Endothelial cell of umbilical vein (primary cell): ENCODE results near the gene ZNF618. TPM values are rescaled to one million over a fixed set of nuclear protein-coding genes. Genes with fewer than 3 reads are reported as not detected.

Experiments used
- BruUV-seq: library from RNA; stranded (reverse); fragments of 400-500 nt; replicated peaks from 2 replicates; lab custom pipeline; 2021; lab: Mats Ljungman, UMichigan
- CTCF ChIA-PET: fragments of 300-600, 350-600 bp; sonication (Branson Sonifier 250); formaldehyde crosslinking; loops from one replicate; lab custom pipeline; 2021; ENCODE audit warnings: antibody characterized with exemption, inconsistent platforms; lab: Charles Lee
- POLR2A ChIA-PET: fragments of 300-600, 350-600 bp; sonication (Branson Sonifier 250); formaldehyde crosslinking; loops from one replicate; lab custom pipeline; 2021; ENCODE audit warnings: antibody characterized with exemption, inconsistent platforms; lab: Charles Lee
- DNase-seq: peaks from one replicate; pipeline ENCODE4 v3.0.0-alpha.2; 2011; ENCODE audit warnings: low read depth, low spot score
- FAIRE-seq: peaks from 2 replicates; lab custom pipeline; 2011; peaks lifted over from hg19 to GRCh38; lab: Jason Lieb, UNC
- H2AFZ ChIP-seq: 2 replicates; pipeline ENCODE4 v1.6.0; 2012; ENCODE audit warnings: low read depth, low read length, control low read depth, inconsistent platforms
- H3K27ac ChIP-seq: 2 replicates; pipeline ENCODE4 v1.5.1; 2011; ENCODE audit warnings: low read depth, mild to moderate bottlenecking, control low read depth, low read length, moderate library complexity; ENCODE audit not compliant: insufficient read depth
- H3K27me3 ChIP-seq, 2 experiments: 2 replicates each; pipeline versions ENCODE4 v1.6.0 to v1.6.1; 2011; ENCODE audit warnings: low read length in 2 of 2, mixed read lengths in 1 of 2; ENCODE audit not compliant: control insufficient read depth in 2 of 2, insufficient read depth in 2 of 2
- H3K36me3 ChIP-seq, 2 experiments: 2 replicates in 1 of 2; 3 replicates in 1 of 2; pipeline ENCODE4 v1.5.1; 2011; ENCODE audit warnings: low read length in 2 of 2, mild to moderate bottlenecking in 1 of 2, moderate library complexity in 1 of 2; ENCODE audit not compliant: control insufficient read depth in 2 of 2, insufficient read depth in 2 of 2; ENCODE audit errors: extremely low read depth in 1 of 2
- H3K4me1 ChIP-seq: 3 replicates; pipeline ENCODE4 v1.5.1; 2011; ENCODE audit warnings: mild to moderate bottlenecking, low read length; ENCODE audit not compliant: control insufficient read depth, insufficient read depth; ENCODE audit errors: extremely low read depth
- H3K4me2 ChIP-seq: 2 replicates; pipeline ENCODE4 v1.6.1; 2011; ENCODE audit warnings: low read length, control low read depth, mixed read lengths; ENCODE audit not compliant: insufficient read depth
- H3K4me3 ChIP-seq, 3 experiments: fragments of 200-600 bp in 1 of 3; sonication (generic), shearing (Covaris generic) in 1 of 3; replicated peaks in 1 of 3; 2 replicates each; pipeline ENCODE4 v1.5.1; 2011 to 2016; ENCODE audit warnings: control low read depth in 3 of 3, low read length in 3 of 3, mild to moderate bottlenecking in 2 of 3, inconsistent platforms in 1 of 3, low read depth in 1 of 3, moderate library complexity in 1 of 3; ENCODE audit not compliant: insufficient read depth in 1 of 3
- H3K79me2 ChIP-seq: 2 replicates; pipeline ENCODE4 v1.6.0; 2012; ENCODE audit warnings: low read length, inconsistent platforms; ENCODE audit not compliant: control insufficient read depth, insufficient read depth
- H3K9ac ChIP-seq: replicated peaks from 2 replicates; pipeline ENCODE3; 2011; ENCODE audit warnings: low read length, control low read depth; ENCODE audit not compliant: insufficient read depth; ENCODE audit errors: extremely low read depth
- H3K9me1 ChIP-seq: replicated peaks from 3 replicates; pipeline ENCODE4 v1.6.0; 2011; ENCODE audit warnings: mild to moderate bottlenecking, low read length; ENCODE audit not compliant: control insufficient read depth, insufficient read depth; ENCODE audit errors: extremely low read depth
- H3K9me3 ChIP-seq: replicated peaks from 2 replicates; pipeline ENCODE4 v1.5.1; 2012; ENCODE audit warnings: low read length, inconsistent platforms; ENCODE audit not compliant: control insufficient read depth, insufficient read depth
- H4K20me1 ChIP-seq: replicated peaks from 2 replicates; pipeline ENCODE3; 2011; ENCODE audit warnings: mild to moderate bottlenecking, low read length; ENCODE audit not compliant: control insufficient read depth, insufficient read depth; ENCODE audit errors: extremely low read depth
- EZH2 ChIP-seq: IDR thresholded peaks from 2 replicates; pipeline ENCODE4 v1.6.1; 2012; ENCODE audit warnings: borderline replicate concordance, low read depth, mild to moderate bottlenecking, moderate library complexity, low read length, inconsistent platforms; ENCODE audit not compliant: severe bottlenecking
- FOS ChIP-seq: IDR thresholded peaks from 2 replicates; pipeline ENCODE4 v1.6.1; 2011; ENCODE audit warnings: mild to moderate bottlenecking, low read length, moderate library complexity, borderline replicate concordance; ENCODE audit not compliant: insufficient read depth
- GATA2 ChIP-seq: IDR thresholded peaks from 2 replicates; pipeline ENCODE4 v1.7.0; 2011; ENCODE audit warnings: low read depth, mild to moderate bottlenecking, moderate library complexity, mixed read lengths, low read length; ENCODE audit not compliant: insufficient read length, insufficient read depth
- JUN ChIP-seq: IDR thresholded peaks from 2 replicates; pipeline ENCODE4 v1.6.1; 2011; ENCODE audit warnings: borderline replicate concordance, low read depth; ENCODE audit not compliant: insufficient read length, insufficient read depth
- MYC ChIP-seq: IDR thresholded peaks from one replicate; pipeline ENCODE4 v1.6.1; 2011; ENCODE audit warnings: mild to moderate bottlenecking, low read depth, low read length
- POLR2A ChIP-seq: IDR thresholded peaks from 2 replicates; pipeline ENCODE4 v1.6.1; 2012; ENCODE audit warnings: low read depth, mild to moderate bottlenecking, control low read depth, low read length
- POLR2AphosphoS5 ChIP-seq: IDR thresholded peaks from 2 replicates; pipeline ENCODE4 v1.6.1; 2012; ENCODE audit warnings: low read depth, mild to moderate bottlenecking, control low read depth, low read length, moderate library complexity; ENCODE audit not compliant: insufficient read depth
- dilution Hi-C: fragments of 300-500 bp; cut with MboI; formaldehyde crosslinking; loops from one replicate; pipeline ENCODE4 v1.15.0; 2019; ENCODE audit warnings: low sequenced_read_pairs; ENCODE audit not compliant: extremely low pct_ligation_motif_present
- intact Hi-C: fragments of 100-400 bp; cut with micrococcal nuclease; formaldehyde crosslinking; loops from one replicate; pipeline ENCODE4 v1.10.0; 2022
- polyA plus RNA-seq, 4 experiments: library from polyadenylated mRNA; depleted of rRNA in 3 of 4; stranded (reverse) in 3 of 4; unstranded in 1 of 4; fragments of >200 nt; gene quantifications; 2 replicates each; pipeline versions ENCODE4 v1.2.1 to v1.2.3, GENCODE V29; 2011 to 2012; ENCODE audit warnings: missing spikeins in 1 of 4
- total RNA-seq: library from RNA; stranded (reverse); gene quantifications from 2 replicates; pipeline ENCODE4 v1.2.3, GENCODE V29; 2021
- TF ChIP-seq, protein P1 (sequence below), 2 donors: IDR thresholded peaks; 1 replicate in 1 of 2; 2 replicates in 1 of 2; pipeline ENCODE4 v1.5.1; 2011; ENCODE audit warnings: low read length in 2 of 2, mild to moderate bottlenecking in 2 of 2, moderate library complexity in 2 of 2, control low read depth in 1 of 2, inconsistent platforms in 1 of 2, low read depth in 1 of 2; ENCODE audit not compliant: insufficient read depth in 1 of 2; ENCODE audit errors: extremely low read depth in 1 of 2
- TF ChIP-seq, protein P2 (sequence below): IDR thresholded peaks from 2 replicates; pipeline ENCODE4 v1.6.1; 2011; ENCODE audit not compliant: insufficient read depth, insufficient read length

ZNF618 gene
- total and polyA plus RNA-seq, 2 donors (not counting 3 experiments of a cell fraction or from before 2014, with no cell fraction given): 22.6 to 80.3 TPM

DNA sequence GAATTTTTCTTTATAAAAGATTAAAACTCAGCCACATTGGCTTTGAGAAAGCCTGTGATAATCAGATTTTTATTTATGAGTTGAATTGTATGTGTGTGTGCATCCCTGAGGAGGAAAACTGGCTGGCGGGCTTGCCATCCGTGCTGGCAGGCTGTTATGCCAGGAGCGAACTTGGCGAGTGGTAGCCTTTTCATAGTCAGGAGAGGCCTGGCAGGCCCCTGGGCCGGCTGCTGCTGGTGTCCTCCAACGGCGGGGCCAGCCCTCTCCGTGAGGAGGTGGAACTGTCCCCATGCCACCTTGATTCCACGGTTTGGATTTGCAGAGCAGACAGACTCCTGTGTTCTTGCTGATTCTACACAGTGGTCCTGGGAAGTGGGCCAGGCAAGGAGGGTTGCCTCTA, 43.3 kb downstream of the ZNF618 start:
- no peak overlapping the region for H3K4me2 ChIP-seq
- POLR2A ChIA-PET: no interaction called here
- H3K4me3 ChIP-seq: no peak overlapping the region
- dilution Hi-C loops: no loop called here
- no peaks in the 10 kb centered on the region for H3K9me3 ChIP-seq
- intact Hi-C loops: no loop called here
- CTCF ChIA-PET: no interaction called here
- BruUV-seq: no TSS peak
- H4K20me1 ChIP-seq: peaks cover 3% of the 10 kb centered on the region
- H3K27me3 ChIP-seq: no peaks in the 10 kb centered on the region
- H3K27ac ChIP-seq: no peak overlapping the region
- no peak overlapping the region for H2AFZ ChIP-seq
- no peaks in the 10 kb centered on the region for H3K9me1 ChIP-seq
- H3K79me2 ChIP-seq: peaks cover 80% of the 10 kb centered on the region
- H3K36me3 ChIP-seq: peaks cover 2 to 4% of the 10 kb centered on the region in 2 experiments
- TF ChIP-seq POLR2AphosphoS5: no peak
- TF ChIP-seq, protein P1, sequence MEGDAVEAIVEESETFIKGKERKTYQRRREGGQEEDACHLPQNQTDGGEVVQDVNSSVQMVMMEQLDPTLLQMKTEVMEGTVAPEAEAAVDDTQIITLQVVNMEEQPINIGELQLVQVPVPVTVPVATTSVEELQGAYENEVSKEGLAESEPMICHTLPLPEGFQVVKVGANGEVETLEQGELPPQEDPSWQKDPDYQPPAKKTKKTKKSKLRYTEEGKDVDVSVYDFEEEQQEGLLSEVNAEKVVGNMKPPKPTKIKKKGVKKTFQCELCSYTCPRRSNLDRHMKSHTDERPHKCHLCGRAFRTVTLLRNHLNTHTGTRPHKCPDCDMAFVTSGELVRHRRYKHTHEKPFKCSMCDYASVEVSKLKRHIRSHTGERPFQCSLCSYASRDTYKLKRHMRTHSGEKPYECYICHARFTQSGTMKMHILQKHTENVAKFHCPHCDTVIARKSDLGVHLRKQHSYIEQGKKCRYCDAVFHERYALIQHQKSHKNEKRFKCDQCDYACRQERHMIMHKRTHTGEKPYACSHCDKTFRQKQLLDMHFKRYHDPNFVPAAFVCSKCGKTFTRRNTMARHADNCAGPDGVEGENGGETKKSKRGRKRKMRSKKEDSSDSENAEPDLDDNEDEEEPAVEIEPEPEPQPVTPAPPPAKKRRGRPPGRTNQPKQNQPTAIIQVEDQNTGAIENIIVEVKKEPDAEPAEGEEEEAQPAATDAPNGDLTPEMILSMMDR (IDR thresholded peaks at IDR 0.05; ENCODE audit: extremely low read depth in 1 of 2, insufficient read depth in 1 of 2, low read depth in 1 of 2, low read length in 2 of 2): no peak
- no peak for TF ChIP-seq EZH2
- TF ChIP-seq FOS: no peak
- no peak for TF ChIP-seq GATA2
- TF ChIP-seq POLR2A: no peak
- TF ChIP-seq, protein P2, sequence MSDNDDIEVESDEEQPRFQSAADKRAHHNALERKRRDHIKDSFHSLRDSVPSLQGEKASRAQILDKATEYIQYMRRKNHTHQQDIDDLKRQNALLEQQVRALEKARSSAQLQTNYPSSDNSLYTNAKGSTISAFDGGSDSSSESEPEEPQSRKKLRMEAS: no peak
- no peak for TF ChIP-seq MYC
- no peak for TF ChIP-seq JUN
- H3K9ac ChIP-seq: no peak overlapping the region
- DNase-seq (no peak), FAIRE-seq (no peak)
- peaks cover 2% of the 10 kb centered on the region for H3K4me1 ChIP-seq
